GM12878 (cell line): ENCODE results near the gene PON3.

ENCODE experiments used
- CTCF ChIP-seq, 3 experiments: IDR thresholded peaks in 2 of 3; conservative IDR thresholded peaks in 1 of 3; 2 replicates each; pipeline ENCODE4 v1.5.1; 2011; ENCODE audit warnings: low read depth in 3 of 3, low read length in 3 of 3, mild to moderate bottlenecking in 3 of 3, control low read depth in 2 of 3, moderate library complexity in 2 of 3, inconsistent platforms in 1 of 3, mixed read lengths in 1 of 3; ENCODE audit not compliant: control insufficient read depth in 2 of 3, insufficient read depth in 1 of 3; ENCODE audit errors: extremely low read depth in 1 of 3
- JUND ChIP-seq: IDR thresholded peaks from 2 replicates; pipeline ENCODE4 v1.6.1; 2012; ENCODE audit warnings: low read depth, mild to moderate bottlenecking, low read length, improper control_type of control experiment, moderate library complexity
- KDM1A ChIP-seq: fragments of 200-600 bp; sonication (generic); IDR thresholded peaks from 2 replicates; pipeline ENCODE4 v1.6.1; 2016; ENCODE audit warnings: borderline replicate concordance
- PBX3 ChIP-seq: IDR thresholded peaks from 2 replicates; pipeline ENCODE4 v1.6.1; 2011; ENCODE audit warnings: mild to moderate bottlenecking, low read depth, low read length, moderate library complexity; ENCODE audit not compliant: insufficient replicate concordance
- POLR2A ChIP-seq: IDR thresholded peaks from 2 replicates; pipeline ENCODE4 v1.6.1; 2011; ENCODE audit warnings: low read depth, mild to moderate bottlenecking, low read length
- POU2F2 ChIP-seq: IDR thresholded peaks from 3 replicates; pipeline ENCODE4 v1.6.1; 2011; ENCODE audit warnings: low read depth, mild to moderate bottlenecking, low read length, borderline replicate concordance
- REST ChIP-seq: IDR thresholded peaks from 2 replicates; pipeline ENCODE4 v1.6.1; 2012; ENCODE audit warnings: mild to moderate bottlenecking, low read depth, low read length
- SIX5 ChIP-seq: IDR thresholded peaks from 2 replicates; pipeline ENCODE4 v1.6.1; 2011; ENCODE audit warnings: mild to moderate bottlenecking, low read depth, low read length, moderate library complexity; ENCODE audit not compliant: severe bottlenecking
- TARDBP ChIP-seq: IDR thresholded peaks from 2 replicates; pipeline ENCODE4 v1.6.1; 2016; ENCODE audit warnings: borderline replicate concordance

GRCh38 chr7:95405800-95406199, 9.6 kb upstream of the PON3 start:
- TF ChIP-seq JUND (no peak), SIX5 (no peak), CTCF (IDR thresholded peaks at IDR 0.05 in 2 of 3, conservative IDR thresholded peaks at IDR 0.05 in 1 of 3; ENCODE audit: control insufficient read depth in 2 of 3, extremely low read depth in 1 of 3, insufficient read depth in 1 of 3, low read depth in 3 of 3, low read length in 3 of 3) (no peak), POLR2A (no peak), KDM1A (no peak), TARDBP (no peak), PBX3 (no peak), POU2F2 (no peak), REST (no peak)
